ENCODE results near the gene PITX2. TPM values are rescaled to one million over a fixed set of nuclear protein-coding genes. Genes with fewer than 3 reads are reported as not detected.

The PITX2 gene
- total and polyA plus RNA-seq, 2 of the 8 experiments (the other 6 are each of a cell fraction or from before 2014, with no cell fraction given): 0.09 to 0.67 TPM

DNA sequence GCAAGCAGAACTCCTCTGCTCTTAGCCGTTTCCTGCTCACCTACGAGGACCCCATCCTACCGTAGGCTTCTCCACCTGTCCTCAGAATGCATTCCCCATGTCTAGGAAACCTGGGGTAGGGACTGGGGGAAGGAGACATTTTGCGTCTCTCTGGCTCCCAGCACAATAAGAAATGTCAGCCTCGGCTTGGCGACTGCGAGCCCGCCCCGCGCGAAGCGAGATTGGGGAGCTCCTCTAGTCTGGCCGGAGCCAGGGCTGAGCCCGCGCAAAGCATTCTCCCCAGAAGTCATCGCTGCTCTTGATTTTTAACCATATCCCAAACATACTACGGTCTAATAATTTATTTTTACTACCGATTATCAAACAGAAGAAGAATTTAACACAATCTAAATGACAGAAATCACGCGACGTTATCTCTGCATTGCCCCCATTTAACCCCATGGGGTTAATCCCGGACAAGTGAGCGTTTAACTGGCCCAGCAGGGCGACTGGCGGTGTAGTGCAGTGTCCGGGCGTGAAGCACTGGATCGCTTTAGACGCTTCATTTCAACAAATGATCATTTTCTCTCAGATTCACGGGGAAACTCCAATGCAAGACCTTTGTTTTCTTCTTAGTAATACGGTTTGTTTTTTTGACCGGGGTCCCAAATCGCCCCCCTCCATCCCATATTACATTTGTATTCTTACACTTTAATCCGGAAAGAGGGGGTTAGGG is 8.0 kb upstream of the PITX2 start (continued):
- TF ChIP-seq, protein P1, sequence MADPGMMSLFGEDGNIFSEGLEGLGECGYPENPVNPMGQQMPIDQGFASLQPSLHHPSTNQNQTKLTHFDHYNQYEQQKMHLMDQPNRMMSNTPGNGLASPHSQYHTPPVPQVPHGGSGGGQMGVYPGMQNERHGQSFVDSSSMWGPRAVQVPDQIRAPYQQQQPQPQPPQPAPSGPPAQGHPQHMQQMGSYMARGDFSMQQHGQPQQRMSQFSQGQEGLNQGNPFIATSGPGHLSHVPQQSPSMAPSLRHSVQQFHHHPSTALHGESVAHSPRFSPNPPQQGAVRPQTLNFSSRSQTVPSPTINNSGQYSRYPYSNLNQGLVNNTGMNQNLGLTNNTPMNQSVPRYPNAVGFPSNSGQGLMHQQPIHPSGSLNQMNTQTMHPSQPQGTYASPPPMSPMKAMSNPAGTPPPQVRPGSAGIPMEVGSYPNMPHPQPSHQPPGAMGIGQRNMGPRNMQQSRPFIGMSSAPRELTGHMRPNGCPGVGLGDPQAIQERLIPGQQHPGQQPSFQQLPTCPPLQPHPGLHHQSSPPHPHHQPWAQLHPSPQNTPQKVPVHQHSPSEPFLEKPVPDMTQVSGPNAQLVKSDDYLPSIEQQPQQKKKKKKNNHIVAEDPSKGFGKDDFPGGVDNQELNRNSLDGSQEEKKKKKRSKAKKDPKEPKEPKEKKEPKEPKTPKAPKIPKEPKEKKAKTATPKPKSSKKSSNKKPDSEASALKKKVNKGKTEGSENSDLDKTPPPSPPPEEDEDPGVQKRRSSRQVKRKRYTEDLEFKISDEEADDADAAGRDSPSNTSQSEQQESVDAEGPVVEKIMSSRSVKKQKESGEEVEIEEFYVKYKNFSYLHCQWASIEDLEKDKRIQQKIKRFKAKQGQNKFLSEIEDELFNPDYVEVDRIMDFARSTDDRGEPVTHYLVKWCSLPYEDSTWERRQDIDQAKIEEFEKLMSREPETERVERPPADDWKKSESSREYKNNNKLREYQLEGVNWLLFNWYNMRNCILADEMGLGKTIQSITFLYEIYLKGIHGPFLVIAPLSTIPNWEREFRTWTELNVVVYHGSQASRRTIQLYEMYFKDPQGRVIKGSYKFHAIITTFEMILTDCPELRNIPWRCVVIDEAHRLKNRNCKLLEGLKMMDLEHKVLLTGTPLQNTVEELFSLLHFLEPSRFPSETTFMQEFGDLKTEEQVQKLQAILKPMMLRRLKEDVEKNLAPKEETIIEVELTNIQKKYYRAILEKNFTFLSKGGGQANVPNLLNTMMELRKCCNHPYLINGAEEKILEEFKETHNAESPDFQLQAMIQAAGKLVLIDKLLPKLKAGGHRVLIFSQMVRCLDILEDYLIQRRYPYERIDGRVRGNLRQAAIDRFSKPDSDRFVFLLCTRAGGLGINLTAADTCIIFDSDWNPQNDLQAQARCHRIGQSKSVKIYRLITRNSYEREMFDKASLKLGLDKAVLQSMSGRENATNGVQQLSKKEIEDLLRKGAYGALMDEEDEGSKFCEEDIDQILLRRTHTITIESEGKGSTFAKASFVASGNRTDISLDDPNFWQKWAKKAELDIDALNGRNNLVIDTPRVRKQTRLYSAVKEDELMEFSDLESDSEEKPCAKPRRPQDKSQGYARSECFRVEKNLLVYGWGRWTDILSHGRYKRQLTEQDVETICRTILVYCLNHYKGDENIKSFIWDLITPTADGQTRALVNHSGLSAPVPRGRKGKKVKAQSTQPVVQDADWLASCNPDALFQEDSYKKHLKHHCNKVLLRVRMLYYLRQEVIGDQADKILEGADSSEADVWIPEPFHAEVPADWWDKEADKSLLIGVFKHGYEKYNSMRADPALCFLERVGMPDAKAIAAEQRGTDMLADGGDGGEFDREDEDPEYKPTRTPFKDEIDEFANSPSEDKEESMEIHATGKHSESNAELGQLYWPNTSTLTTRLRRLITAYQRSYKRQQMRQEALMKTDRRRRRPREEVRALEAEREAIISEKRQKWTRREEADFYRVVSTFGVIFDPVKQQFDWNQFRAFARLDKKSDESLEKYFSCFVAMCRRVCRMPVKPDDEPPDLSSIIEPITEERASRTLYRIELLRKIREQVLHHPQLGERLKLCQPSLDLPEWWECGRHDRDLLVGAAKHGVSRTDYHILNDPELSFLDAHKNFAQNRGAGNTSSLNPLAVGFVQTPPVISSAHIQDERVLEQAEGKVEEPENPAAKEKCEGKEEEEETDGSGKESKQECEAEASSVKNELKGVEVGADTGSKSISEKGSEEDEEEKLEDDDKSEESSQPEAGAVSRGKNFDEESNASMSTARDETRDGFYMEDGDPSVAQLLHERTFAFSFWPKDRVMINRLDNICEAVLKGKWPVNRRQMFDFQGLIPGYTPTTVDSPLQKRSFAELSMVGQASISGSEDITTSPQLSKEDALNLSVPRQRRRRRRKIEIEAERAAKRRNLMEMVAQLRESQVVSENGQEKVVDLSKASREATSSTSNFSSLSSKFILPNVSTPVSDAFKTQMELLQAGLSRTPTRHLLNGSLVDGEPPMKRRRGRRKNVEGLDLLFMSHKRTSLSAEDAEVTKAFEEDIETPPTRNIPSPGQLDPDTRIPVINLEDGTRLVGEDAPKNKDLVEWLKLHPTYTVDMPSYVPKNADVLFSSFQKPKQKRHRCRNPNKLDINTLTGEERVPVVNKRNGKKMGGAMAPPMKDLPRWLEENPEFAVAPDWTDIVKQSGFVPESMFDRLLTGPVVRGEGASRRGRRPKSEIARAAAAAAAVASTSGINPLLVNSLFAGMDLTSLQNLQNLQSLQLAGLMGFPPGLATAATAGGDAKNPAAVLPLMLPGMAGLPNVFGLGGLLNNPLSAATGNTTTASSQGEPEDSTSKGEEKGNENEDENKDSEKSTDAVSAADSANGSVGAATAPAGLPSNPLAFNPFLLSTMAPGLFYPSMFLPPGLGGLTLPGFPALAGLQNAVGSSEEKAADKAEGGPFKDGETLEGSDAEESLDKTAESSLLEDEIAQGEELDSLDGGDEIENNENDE (IDR thresholded peaks at IDR 0.05; ENCODE audit: insufficient replicate concordance, low read length): no peak
- TF ChIP-seq JUN (IDR thresholded peaks at IDR 0.05; ENCODE audit: low read depth, low read length): no peak
- no peak for TF ChIP-seq SIN3A (conservative IDR thresholded peaks at IDR 0.05 in 1 of 2, IDR thresholded peaks at IDR 0.05 in 1 of 2; ENCODE audit: low read depth in 1 of 2, low read length in 2 of 2)
- peak; percentile 80 for TF ChIP-seq RNF2 (IDR thresholded peaks at IDR 0.05; ENCODE audit: borderline replicate concordance, low read depth, low read length, missing control alignments, poor library complexity, severe bottlenecking)
- no peak for TF ChIP-seq CTBP2 (IDR thresholded peaks at IDR 0.05; ENCODE audit: borderline replicate concordance, insufficient read depth, insufficient read length, low read length)
- no peak for TF ChIP-seq POU5F1 (IDR thresholded peaks at IDR 0.05; ENCODE audit: low read depth, low read length)
- no peak for TF ChIP-seq TBP (IDR thresholded peaks at IDR 0.05; ENCODE audit: low read depth, low read length)
- TF ChIP-seq KDM1A (IDR thresholded peaks at IDR 0.05; ENCODE audit: borderline replicate concordance, low read length): no peak
- TF ChIP-seq, protein P2, sequence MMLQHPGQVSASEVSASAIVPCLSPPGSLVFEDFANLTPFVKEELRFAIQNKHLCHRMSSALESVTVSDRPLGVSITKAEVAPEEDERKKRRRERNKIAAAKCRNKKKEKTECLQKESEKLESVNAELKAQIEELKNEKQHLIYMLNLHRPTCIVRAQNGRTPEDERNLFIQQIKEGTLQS (IDR thresholded peaks at IDR 0.05; ENCODE audit: insufficient read depth, low read depth, low read length): no peak
